Activated CD4-positive, CD25-positive, alpha-beta regulatory T cell (primary cell): ENCODE data around the gene ESYT2.
"Not testable (repeated sequence)": the region's sequence is repeated elsewhere in the genome, so short reads cannot be mapped to it uniquely, and the experiment has no call there.

ENCODE experiments used
- DNase-seq, 4 experiments: peaks; one replicate each; lab custom pipeline; 2025; lab: John Stamatoyannopoulos, UW

Gene ESYT2

GRCh38 chr7:158829342-158830210 is at the start of gene ESYT2:
ESYT2 (minus strand) TSS chr7:158829509; CDS start chr7:158829418, 91 bp downstream.
- peak; percentile 99 for DNase-seq

GRCh38 chr7:158878151-158879079 is 49.1 kb upstream of the ESYT2 start:
- DNase-seq, result not testable (repeated sequence)

GRCh38 chr7:158876984-158877383 is 47.7 kb upstream of the ESYT2 start:
- no peak for DNase-seq

- DNase-seq, result no peak
These were observed 40.6 kb upstream of the ESYT2 start for GRCh38 chr7:158869876-158870275.

- DNase-seq, result no peak
These were observed 39.6 kb upstream of the ESYT2 start for GRCh38 chr7:158868764-158869410.

GRCh38 chr7:158867214-158867984 is 38.1 kb upstream of the ESYT2 start:
- no peak for DNase-seq

- no peak for DNase-seq
These were observed 36.7 kb upstream of the ESYT2 start for GRCh38 chr7:158865977-158866376.

GRCh38 chr7:158865462-158865922 is 36.2 kb upstream of the ESYT2 start:
- DNase-seq, result no peak

GRCh38 chr7:158864833-158865232 is 35.5 kb upstream of the ESYT2 start:
- DNase-seq, result no peak

GRCh38 chr7:158864507-158864820 is 35.2 kb upstream of the ESYT2 start:
- DNase-seq, result no peak

GRCh38 chr7:158863611-158864506 is 34.5 kb upstream of the ESYT2 start:
- DNase-seq, result peak in 1 of 4 experiments; percentile 7

- DNase-seq, result not testable (repeated sequence)
These were observed 33.8 kb upstream of the ESYT2 start for GRCh38 chr7:158862985-158863610.

- DNase-seq, result no peak
These were observed 32.8 kb upstream of the ESYT2 start for GRCh38 chr7:158861936-158862704.

- DNase-seq, result no peak
These were observed 31.9 kb upstream of the ESYT2 start for GRCh38 chr7:158861004-158861787.

- no peak for DNase-seq
These were observed 31.1 kb upstream of the ESYT2 start for GRCh38 chr7:158860394-158860793.

- no peak for DNase-seq
These were observed 29.5 kb upstream of the ESYT2 start for GRCh38 chr7:158858592-158859503.
